Suprapubic skin (tissue), 4 donors: ENCODE data around the gene PANK4. TPM values are rescaled to one million over a fixed set of nuclear protein-coding genes. Genes with fewer than 3 reads are reported as not detected.

ENCODE experiments used
- DNase-seq, 2 donors: peaks; one replicate each; pipeline ENCODE4 v3.0.0-alpha.2; 2019; ENCODE audit warnings: low spot score in 2 of 2
- H3K27ac ChIP-seq: fragments of 200-600 bp; sonication (generic); one replicate; pipeline ENCODE4 v1.5.1; 2019
- H3K27me3 ChIP-seq: fragments of 200-600 bp; sonication (generic); one replicate; pipeline ENCODE4 v1.5.1; 2019
- H3K36me3 ChIP-seq: fragments of 200-600 bp; sonication (generic); one replicate; pipeline ENCODE4 v1.5.1; 2019
- H3K4me1 ChIP-seq: fragments of 200-600 bp; sonication (generic); one replicate; pipeline ENCODE4 v1.5.1; 2019
- H3K4me3 ChIP-seq: fragments of 200-600 bp; sonication (generic); one replicate; pipeline ENCODE4 v1.5.1; 2019; ENCODE audit warnings: mild to moderate bottlenecking
- H3K9me3 ChIP-seq: fragments of 200-600 bp; sonication (generic); one replicate; pipeline ENCODE4 v1.5.1; 2019
- CTCF ChIP-seq, 2 donors: fragments of 200-600 bp in 1 of 2; fragments of 450-650 bp in 1 of 2; sonication (generic) in 1 of 2; IDR thresholded peaks; one replicate each; pipeline ENCODE4 v1.5.1; 2016 to 2019; ENCODE audit warnings: antibody characterized with exemption in 2 of 2, mild to moderate bottlenecking in 1 of 2, moderate library complexity in 1 of 2
- EP300 ChIP-seq: sonication (generic); formaldehyde crosslinking; IDR thresholded peaks from one replicate; pipeline ENCODE4 v1.6.1; 2017; ENCODE audit warnings: antibody characterized with exemption
- POLR2A ChIP-seq, 2 donors: fragments of 450-650 bp; IDR thresholded peaks; one replicate each; pipeline ENCODE4 v1.6.1; 2017; ENCODE audit warnings: antibody characterized with exemption in 2 of 2, mild to moderate bottlenecking in 2 of 2, moderate library complexity in 2 of 2
- POLR2AphosphoS5 ChIP-seq, 3 donors: sonication (generic); formaldehyde crosslinking; IDR thresholded peaks; one replicate each; pipeline ENCODE4 v1.6.1; 2017; ENCODE audit warnings: antibody characterized with exemption in 3 of 3
- WGBS: methylation state at CpG from one replicate; pipeline ENCODE4 v1.1.5; 2018; 5-methylcytosine and 5-hydroxymethylcytosine counted together
- total RNA-seq, 4 donors: library from RNA; depleted of rRNA; stranded (reverse); fragments of >200 nt; gene quantifications; one replicate each; pipeline ENCODE4 v1.1.0, GENCODE V29; 2016

Gene PANK4
- total RNA-seq, 4 donors from 2014 or later: 17.7 to 36.0 (median 29.7) TPM

GRCh38 chr1:2499986-2500596, 26.3 kb downstream of the PANK4 start:
- H3K4me1 ChIP-seq: peaks cover 14% of the 10 kb centered on the region
- H3K27me3 ChIP-seq: peaks cover 51% of the 10 kb centered on the region
- 50% methylated on average over 18 of the region's 19 CpGs for WGBS
- no peaks in the 10 kb centered on the region for H3K9me3 ChIP-seq
- H3K36me3 ChIP-seq: peaks cover 12% of the 10 kb centered on the region
- no peak overlapping the region for H3K4me3 ChIP-seq
- TF ChIP-seq EP300 (no peak), CTCF (IDR thresholded peaks at IDR 0.05) (no peak), POLR2AphosphoS5 (IDR thresholded peaks at IDR 0.05) (no peak), POLR2A (IDR thresholded peaks at IDR 0.05) (no peak)
- no peak for DNase-seq
- no peak overlapping the region for H3K27ac ChIP-seq

- Histone ChIP-seq H3K9me3 (no peaks in the 10 kb centered on the region), H3K27me3 (peaks cover 42% of the 10 kb centered on the region), H3K27ac (no peak overlapping the region), H3K4me1 (peaks cover 11% of the 10 kb centered on the region), H3K36me3 (peaks cover 12% of the 10 kb centered on the region), H3K4me3 (no peak overlapping the region)
- TF ChIP-seq CTCF (IDR thresholded peaks at IDR 0.05): no peak
- TF ChIP-seq EP300: no peak
- TF ChIP-seq POLR2AphosphoS5 (IDR thresholded peaks at IDR 0.05): no peak
- TF ChIP-seq POLR2A (IDR thresholded peaks at IDR 0.05): no peak
- DNase-seq: no peak
- 61% methylated on average over 2 of the region's 4 CpGs for WGBS
These were observed 27.1 kb downstream of the PANK4 start for GRCh38 chr1:2499260-2499659.

- H3K27me3 ChIP-seq: peaks cover 38% of the 10 kb centered on the region
- peaks cover 12% of the 10 kb centered on the region for H3K36me3 ChIP-seq
- H3K4me3 ChIP-seq: no peak overlapping the region
- no peak overlapping the region for H3K27ac ChIP-seq
- H3K4me1 ChIP-seq: peaks cover 16% of the 10 kb centered on the region
- TF ChIP-seq CTCF (IDR thresholded peaks at IDR 0.05): no peak
- H3K9me3 ChIP-seq: no peaks in the 10 kb centered on the region
- WGBS: 92% methylated on average over 8 of the region's 19 CpGs
- no peak for DNase-seq
These were observed 27.7 kb downstream of the PANK4 start for GRCh38 chr1:2498648-2499047.

GRCh38 chr1:2497891-2498290, 28.5 kb downstream of the PANK4 start:
- WGBS: 57% methylated on average over 3 of the region's 4 CpGs
- peaks cover 38% of the 10 kb centered on the region for H3K27me3 ChIP-seq
- H3K4me3 ChIP-seq: no peak overlapping the region
- peaks cover 12% of the 10 kb centered on the region for H3K36me3 ChIP-seq
- peaks cover 16% of the 10 kb centered on the region for H3K4me1 ChIP-seq
- no peak for DNase-seq
- no peaks in the 10 kb centered on the region for H3K9me3 ChIP-seq
- TF ChIP-seq EP300 (no peak), POLR2A (IDR thresholded peaks at IDR 0.05) (no peak), CTCF (IDR thresholded peaks at IDR 0.05) (no peak), POLR2AphosphoS5 (IDR thresholded peaks at IDR 0.05) (no peak)
- no peak overlapping the region for H3K27ac ChIP-seq

- TF ChIP-seq POLR2AphosphoS5 (IDR thresholded peaks at IDR 0.05) (no peak), POLR2A (IDR thresholded peaks at IDR 0.05) (no peak), EP300 (no peak), CTCF (IDR thresholded peaks at IDR 0.05) (no peak)
- Histone ChIP-seq H3K36me3 (peaks cover 9% of the 10 kb centered on the region), H3K27ac (no peak overlapping the region), H3K4me3 (no peak overlapping the region), H3K27me3 (peaks cover 34% of the 10 kb centered on the region), H3K9me3 (no peaks in the 10 kb centered on the region), H3K4me1 (peaks cover 16% of the 10 kb centered on the region)
- DNase-seq: no peak
- 95% methylated on average over 10 of the region's 26 CpGs for WGBS
These were observed 29.6 kb downstream of the PANK4 start for GRCh38 chr1:2496746-2497145.
